ENCODE data around the gene KRT35. TPM values are rescaled to one million over a fixed set of nuclear protein-coding genes. Genes with fewer than 3 reads are reported as not detected.

The KRT35 gene
- total and polyA plus RNA-seq, 2 of the 13 experiments (the other 11 are each of a cell fraction or from before 2014, with no cell fraction given) = not detected

GRCh38 chr17:41527063-41528023 is 46.4 kb upstream of the KRT35 start (continued):
- no peak for TF ChIP-seq LBX2 (CRISPR knock-in tag; IDR thresholded peaks at IDR 0.05; ENCODE audit: borderline replicate concordance)
- TF ChIP-seq ZNF7 (CRISPR knock-in tag; IDR thresholded peaks at IDR 0.05) = no peak
- no peak for TF ChIP-seq ARID3A (IDR thresholded peaks at IDR 0.05; ENCODE audit: low read depth, low read length)
- TF ChIP-seq ZNF83 (CRISPR knock-in tag; IDR thresholded peaks at IDR 0.05; ENCODE audit: borderline replicate concordance) = 0 out of 2 replicates have a peak, but pooled peaks have one; percentile 7
- no peak for TF ChIP-seq PCBP2 (optimal IDR thresholded peaks at IDR 0.05; ENCODE audit: low read depth, low read length, poor library complexity, severe bottlenecking)
- no peak for TF ChIP-seq CREM (IDR thresholded peaks at IDR 0.05)
- no peak for TF ChIP-seq CREM (CRISPR knock-in tag; IDR thresholded peaks at IDR 0.05)
- TF ChIP-seq HIVEP1 (CRISPR knock-in tag; IDR thresholded peaks at IDR 0.05) = peak; percentile 40; the same call in 1 of the 2 replicates
- no peak for TF ChIP-seq MEIS2 (CRISPR knock-in tag; IDR thresholded peaks at IDR 0.05)
- no peak for TF ChIP-seq ZNF543 (CRISPR knock-in tag; IDR thresholded peaks at IDR 0.05)
- TF ChIP-seq YEATS4 (CRISPR knock-in tag; IDR thresholded peaks at IDR 0.05; ENCODE audit: borderline replicate concordance) = no peak
- no peak for TF ChIP-seq ONECUT2 (CRISPR knock-in tag; IDR thresholded peaks at IDR 0.05)
- peak; percentile 67 for TF ChIP-seq POGK (CRISPR knock-in tag; conservative IDR thresholded peaks at IDR 0.05)
- no peak for TF ChIP-seq SIX1 (CRISPR knock-in tag; IDR thresholded peaks at IDR 0.05; ENCODE audit: borderline replicate concordance)
- no peak for TF ChIP-seq TFDP2 (CRISPR knock-in tag; IDR thresholded peaks at IDR 0.05)
- 0 out of 2 replicates have a peak, but pooled peaks have one; percentile 4 for TF ChIP-seq ZBED4 (CRISPR knock-in tag; IDR thresholded peaks at IDR 0.05; ENCODE audit: borderline replicate concordance)
- TF ChIP-seq PLRG1 (conservative IDR thresholded peaks at IDR 0.05) = no peak
- no peak for TF ChIP-seq IKZF4 (CRISPR knock-in tag; IDR thresholded peaks at IDR 0.05; ENCODE audit: borderline replicate concordance, low read depth, not compliant biosample characterization)
